H1 (cell line): ENCODE results near the gene DEFB108B. TPM values are rescaled to one million over a fixed set of nuclear protein-coding genes. Genes with fewer than 3 reads are reported as not detected.

Experiments
- CBX5 ChIP-seq: fragments of 300-800, 300-1000 bp; sonication (generic); IDR thresholded peaks from 2 replicates; pipeline ENCODE4 v1.7.1; 2016; ENCODE audit warnings: antibody characterized with exemption, low read length, low read depth
- CHD1 ChIP-seq: IDR thresholded peaks from 2 replicates; pipeline ENCODE4 v1.6.1; 2012; ENCODE audit warnings: low read depth, low read length, improper control_type of control experiment
- CHD2 ChIP-seq: IDR thresholded peaks from 2 replicates; pipeline ENCODE4 v1.6.1; 2012; ENCODE audit warnings: low read length, improper control_type of control experiment
- CTBP2 ChIP-seq: IDR thresholded peaks from 2 replicates; pipeline ENCODE4 v1.7.0; 2011; ENCODE audit warnings: borderline replicate concordance, mild to moderate bottlenecking, moderate library complexity, mixed read lengths, low read length; ENCODE audit not compliant: insufficient read depth, insufficient read length
- EP300 ChIP-seq, 2 experiments: IDR thresholded peaks; 1 replicate in 1 of 2; 2 replicates in 1 of 2; pipeline ENCODE4 v1.6.1; 2011 to 2012; ENCODE audit warnings: low read depth in 2 of 2, low read length in 2 of 2, mild to moderate bottlenecking in 2 of 2, borderline replicate concordance in 1 of 2, inconsistent platforms in 1 of 2, moderate library complexity in 1 of 2
- EZH2 ChIP-seq: fragments of 200-600 bp; sonication (generic); IDR thresholded peaks from 2 replicates; pipeline ENCODE4 v1.7.1; 2012; ENCODE audit warnings: low read depth, mild to moderate bottlenecking, moderate library complexity, low read length, inconsistent platforms; ENCODE audit not compliant: severe bottlenecking
- GABPA ChIP-seq: IDR thresholded peaks from 2 replicates; pipeline ENCODE4 v1.6.1; 2011; ENCODE audit warnings: mild to moderate bottlenecking, low read length, moderate library complexity, borderline replicate concordance; ENCODE audit not compliant: insufficient read depth
- GTF2F1 ChIP-seq: IDR thresholded peaks from 2 replicates; pipeline ENCODE4 v1.6.1; 2012; ENCODE audit warnings: low read depth, low read length, improper control_type of control experiment, borderline replicate concordance
- HDAC2 ChIP-seq, 2 experiments: fragments of 300-600 bp in 1 of 2; sonication (generic) in 1 of 2; IDR thresholded peaks; 2 replicates each; pipeline ENCODE4 v1.6.1; 2011 to 2012; ENCODE audit warnings: low read depth in 2 of 2, low read length in 2 of 2, mild to moderate bottlenecking in 2 of 2, moderate library complexity in 2 of 2, borderline replicate concordance in 1 of 2, inconsistent platforms in 1 of 2
- KDM5A ChIP-seq: fragments of 200-600 bp; IDR thresholded peaks from 2 replicates; pipeline ENCODE4 v1.7.1; 2012; ENCODE audit warnings: mild to moderate bottlenecking, low read length, inconsistent platforms, mixed read lengths
- MAFK ChIP-seq: IDR thresholded peaks from 2 replicates; pipeline ENCODE4 v1.6.1; 2012; ENCODE audit warnings: low read depth, mild to moderate bottlenecking, improper control_type of control experiment, low read length
- NANOG ChIP-seq: IDR thresholded peaks from 2 replicates; pipeline ENCODE4 v1.6.1; 2011; ENCODE audit warnings: low read length, low read depth, mild to moderate bottlenecking, inconsistent platforms; ENCODE audit not compliant: insufficient read depth, poor library complexity, severe bottlenecking
- NRF1 ChIP-seq: IDR thresholded peaks from 2 replicates; pipeline ENCODE4 v1.6.1; 2011; ENCODE audit warnings: mild to moderate bottlenecking, low read depth, low read length, improper control_type of control experiment
- PHF8 ChIP-seq: fragments of 200-600 bp; sonication (generic); conservative IDR thresholded peaks from 2 replicates; pipeline ENCODE4 v1.7.1; 2012; ENCODE audit warnings: low read depth, mild to moderate bottlenecking, inconsistent platforms, low read length, moderate library complexity
- POLR2AphosphoS5 ChIP-seq: IDR thresholded peaks from 2 replicates; pipeline ENCODE4 v1.6.1; 2011; ENCODE audit warnings: low read depth, low read length
- RXRA ChIP-seq: IDR thresholded peaks from 2 replicates; pipeline ENCODE4 v1.6.1; 2011; ENCODE audit warnings: low read depth, mild to moderate bottlenecking, low read length, moderate library complexity; ENCODE audit not compliant: insufficient read depth
- SIN3A ChIP-seq, 2 experiments: IDR thresholded peaks in 1 of 2; conservative IDR thresholded peaks in 1 of 2; 2 replicates each; pipeline ENCODE4 v1.6.1; 2011 to 2012; ENCODE audit warnings: low read length in 2 of 2, improper control_type of control experiment in 1 of 2, low read depth in 1 of 2, mild to moderate bottlenecking in 1 of 2
- SP1 ChIP-seq: IDR thresholded peaks from 2 replicates; pipeline ENCODE4 v1.6.1; 2011; ENCODE audit warnings: low read depth, low read length
- SP2 ChIP-seq: IDR thresholded peaks from 2 replicates; pipeline ENCODE4 v1.6.1; 2012; ENCODE audit warnings: mild to moderate bottlenecking, low read length, inconsistent platforms
- SUZ12 ChIP-seq: fragments of 200-600 bp; sonication (generic); IDR thresholded peaks from 2 replicates; pipeline ENCODE4 v1.6.1; 2012; ENCODE audit warnings: mild to moderate bottlenecking, inconsistent platforms, low read length, moderate library complexity, mixed read lengths
- TAF7 ChIP-seq: optimal IDR thresholded peaks from 2 replicates; pipeline ENCODE3; 2011; ENCODE audit warnings: low read depth, mild to moderate bottlenecking, inconsistent platforms, low read length, moderate library complexity, borderline replicate concordance
- USF2 ChIP-seq: IDR thresholded peaks from 2 replicates; pipeline ENCODE4 v1.6.1; 2011; ENCODE audit warnings: low read length, improper control_type of control experiment
- YY1 ChIP-seq: IDR thresholded peaks from 2 replicates; pipeline ENCODE4 v1.6.1; 2011; ENCODE audit warnings: low read depth, mild to moderate bottlenecking, low read length
- polyA plus RNA-seq, 7 experiments: library from polyadenylated mRNA; depleted of rRNA in 3 of 7; stranded (reverse) in 5 of 7; unstranded in 2 of 7; fragments of >200 nt in 5 of 7; fragments of 200-250 nt in 2 of 7; gene quantifications; 1 replicate in 5 of 7; 2 replicates in 1 of 7; 4 replicates in 1 of 7; pipeline versions ENCODE4 v1.2.1 to v1.2.3, GENCODE V29; 2011 to 2013; ENCODE audit warnings: missing spikeins in 2 of 7, mixed read lengths in 2 of 7
- total RNA-seq: library from RNA; stranded (reverse); fragmentation: NEBNext Ultra II Directional; extraction: Animal tissue kit (Norgen Biotek cat#: 25700); gene quantifications from 2 replicates; pipeline ENCODE4 v1.2.1, GENCODE V29; 2021

DEFB108B gene
- total and polyA plus RNA-seq, 2 of the 8 experiments (the other 6 are each of a cell fraction or from before 2014, with no cell fraction given), result not detected

- TF ChIP-seq TAF7 (no peak), SP1 (no peak), NRF1 (no peak), GTF2F1 (no peak), KDM5A (no peak), SP2 (no peak), GABPA (no peak), CBX5 (no peak), EP300 (IDR thresholded peaks at IDR 0.05; ENCODE audit: borderline replicate concordance in 1 of 2, low read depth in 2 of 2, low read length in 2 of 2) (no peak), CHD1 (no peak), YY1 (peak; percentile 79; the same call in 1 of the 2 replicates), EZH2 (no peak), POLR2AphosphoS5 (peak; percentile 71; the same call in 1 of the 2 replicates), PHF8 (peak; percentile 78), MAFK (no peak), SIN3A (conservative IDR thresholded peaks at IDR 0.05 in 1 of 2, IDR thresholded peaks at IDR 0.05 in 1 of 2; ENCODE audit: low read depth in 1 of 2, low read length in 2 of 2) (no peak; a peak in 1 of 4 replicates), HDAC2 (IDR thresholded peaks at IDR 0.05; ENCODE audit: borderline replicate concordance in 1 of 2, low read depth in 2 of 2, low read length in 2 of 2) (no peak), CHD2 (no peak), RXRA (no peak), USF2 (no peak), CTBP2 (no peak), SUZ12 (no peak), NANOG (no peak)
These were observed 45.7 kb upstream of the DEFB108B start (continued) for GRCh38 chr11:71787098-71787823.
